ENCODE measurements around the gene RNF135.
"Not testable (repeated sequence)": the region's sequence is repeated elsewhere in the genome, so short reads cannot be mapped to it uniquely, and the experiment has no call there.

GRCh38 chr17:31035611-31036010, 64.8 kb downstream of the RNF135 start:
- not testable (repeated sequence) for TF ChIP-seq CTCF (IDR thresholded peaks at IDR 0.05; ENCODE audit: insufficient read depth, low read depth, low read length); EZH2 (IDR thresholded peaks at IDR 0.05; ENCODE audit: insufficient read depth, low read length)
